Endothelial cell (in vitro differentiated cells): ENCODE measurements around the gene TNFRSF4. TPM values are rescaled to one million over a fixed set of nuclear protein-coding genes. Genes with fewer than 3 reads are reported as not detected.
A peak's percentile ranks its signal among the peaks of the same experiment; 100 is the strongest.

ENCODE experiments used
- DNase-seq: peaks from one replicate; pipeline ENCODE4 v3.0.0; 2021; ENCODE audit warnings: low spot score
- H3K27ac Mint-ChIP-seq: one replicate; pipeline ENCODE4 v1.8.0; 2021; ENCODE audit warnings: mixed read lengths, inconsistent platforms; ENCODE audit not compliant: unreplicated experiment
- H3K27me3 Mint-ChIP-seq: one replicate; pipeline ENCODE4 v1.8.0; 2021; ENCODE audit warnings: mild to moderate bottlenecking, moderate library complexity, mixed read lengths, inconsistent platforms; ENCODE audit not compliant: unreplicated experiment
- H3K36me3 Mint-ChIP-seq: one replicate; pipeline ENCODE4 v1.8.0; 2021; ENCODE audit warnings: mild to moderate bottlenecking, low read depth, mixed read lengths, inconsistent platforms; ENCODE audit not compliant: unreplicated experiment
- H3K4me1 Mint-ChIP-seq: one replicate; pipeline ENCODE4 v1.8.0; 2021; ENCODE audit warnings: mild to moderate bottlenecking, mixed read lengths, inconsistent platforms; ENCODE audit not compliant: unreplicated experiment
- H3K4me3 Mint-ChIP-seq: one replicate; pipeline ENCODE4 v1.8.0; 2021; ENCODE audit warnings: mild to moderate bottlenecking, mixed read lengths, inconsistent platforms; ENCODE audit not compliant: unreplicated experiment
- H3K9me3 Mint-ChIP-seq: one replicate; pipeline ENCODE4 v1.8.0; 2021; ENCODE audit warnings: mixed read lengths, inconsistent platforms; ENCODE audit not compliant: unreplicated experiment
- total RNA-seq: library from RNA; stranded (reverse); fragmentation: NEBNext Ultra II Directional; extraction: Animal tissue kit (Norgen Biotek cat#: 25700); gene quantifications from one replicate; pipeline ENCODE4 v1.2.1, GENCODE V29; 2021; ENCODE audit not compliant: unreplicated experiment
- TF ChIP-seq, protein P1 (sequence below): fragments of 200-600 bp; sonication (generic); IDR thresholded peaks from one replicate; pipeline ENCODE4 v1.5.0; 2021; ENCODE audit warnings: antibody characterized with exemption; ENCODE audit not compliant: unreplicated experiment

TNFRSF4 gene
- total RNA-seq, 1 donor from 2014 or later: 0.80 TPM

DNA sequence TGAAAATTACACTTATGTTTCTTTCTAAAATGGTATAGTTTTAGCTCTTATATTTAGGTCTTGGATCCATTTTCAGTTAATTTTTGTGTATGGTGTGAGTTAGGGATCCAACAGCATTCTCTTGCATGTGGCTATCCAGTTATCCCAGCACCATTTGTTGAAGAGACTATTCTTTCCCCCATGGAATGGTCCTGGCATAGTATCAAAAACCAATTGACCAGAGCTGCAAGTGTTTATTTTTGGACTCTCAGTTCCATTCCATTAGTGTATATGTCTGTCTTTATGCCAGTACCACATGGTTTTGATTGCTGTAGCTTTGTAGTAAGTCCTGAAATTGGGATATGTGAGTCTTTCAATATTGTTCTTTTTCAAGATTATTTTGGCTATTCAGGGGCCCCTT is 26.0 kb downstream of the TNFRSF4 start:
- TF ChIP-seq, protein P1, sequence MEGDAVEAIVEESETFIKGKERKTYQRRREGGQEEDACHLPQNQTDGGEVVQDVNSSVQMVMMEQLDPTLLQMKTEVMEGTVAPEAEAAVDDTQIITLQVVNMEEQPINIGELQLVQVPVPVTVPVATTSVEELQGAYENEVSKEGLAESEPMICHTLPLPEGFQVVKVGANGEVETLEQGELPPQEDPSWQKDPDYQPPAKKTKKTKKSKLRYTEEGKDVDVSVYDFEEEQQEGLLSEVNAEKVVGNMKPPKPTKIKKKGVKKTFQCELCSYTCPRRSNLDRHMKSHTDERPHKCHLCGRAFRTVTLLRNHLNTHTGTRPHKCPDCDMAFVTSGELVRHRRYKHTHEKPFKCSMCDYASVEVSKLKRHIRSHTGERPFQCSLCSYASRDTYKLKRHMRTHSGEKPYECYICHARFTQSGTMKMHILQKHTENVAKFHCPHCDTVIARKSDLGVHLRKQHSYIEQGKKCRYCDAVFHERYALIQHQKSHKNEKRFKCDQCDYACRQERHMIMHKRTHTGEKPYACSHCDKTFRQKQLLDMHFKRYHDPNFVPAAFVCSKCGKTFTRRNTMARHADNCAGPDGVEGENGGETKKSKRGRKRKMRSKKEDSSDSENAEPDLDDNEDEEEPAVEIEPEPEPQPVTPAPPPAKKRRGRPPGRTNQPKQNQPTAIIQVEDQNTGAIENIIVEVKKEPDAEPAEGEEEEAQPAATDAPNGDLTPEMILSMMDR: no peak
- H3K4me1 Mint-ChIP-seq: no peaks in the 10 kb centered on the region
- H3K4me3 Mint-ChIP-seq: no peak overlapping the region
- DNase-seq: no peak
- peaks cover 7% of the 10 kb centered on the region for H3K9me3 Mint-ChIP-seq
- H3K27ac Mint-ChIP-seq: no peak overlapping the region
- peaks cover 6% of the 10 kb centered on the region for H3K36me3 Mint-ChIP-seq
- peaks cover 4% of the 10 kb centered on the region for H3K27me3 Mint-ChIP-seq

DNA sequence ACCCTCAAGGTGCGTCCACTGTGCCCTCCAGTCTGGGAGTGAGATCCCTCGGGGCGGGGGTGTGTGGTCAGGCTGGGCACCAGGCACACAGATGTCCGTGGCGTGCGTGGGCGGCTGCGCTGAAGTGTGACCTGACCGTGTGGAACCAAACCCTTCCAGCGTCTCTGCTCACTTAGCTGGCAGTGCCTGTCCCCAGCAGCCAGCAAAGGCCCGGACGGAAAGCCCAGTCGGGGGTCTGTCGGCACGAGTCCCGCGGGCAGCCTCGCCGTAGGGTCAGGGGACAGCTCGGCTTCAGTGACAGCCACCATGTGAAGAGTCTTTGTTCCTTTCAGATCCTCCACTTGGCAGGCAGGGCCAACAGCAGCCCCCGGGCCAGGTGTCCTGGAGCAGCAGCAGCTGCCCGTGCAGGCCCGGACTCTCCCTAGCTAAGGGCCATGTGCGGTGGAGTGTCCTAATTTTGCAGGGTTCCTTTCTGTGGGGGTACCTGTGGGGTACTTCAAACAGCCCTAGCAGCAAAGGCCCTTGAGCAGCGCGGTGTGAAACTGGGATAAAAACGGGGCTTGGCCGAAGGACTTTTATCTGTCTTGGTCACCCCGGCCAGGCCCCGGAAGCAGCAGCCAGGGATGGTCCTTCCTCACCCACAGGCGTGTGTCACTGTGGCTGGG is 28.7 kb downstream of the TNFRSF4 start:
- Mint-ChIP-seq H3K4me3 (no peak overlapping the region), H3K27ac (no peak overlapping the region), H3K27me3 (peaks cover 6% of the 10 kb centered on the region), H3K36me3 (no peaks in the 10 kb centered on the region), H3K9me3 (no peaks in the 10 kb centered on the region), H3K4me1 (no peaks in the 10 kb centered on the region)
- TF ChIP-seq, protein P1: no peak
- DNase-seq: peak; percentile 3

DNA sequence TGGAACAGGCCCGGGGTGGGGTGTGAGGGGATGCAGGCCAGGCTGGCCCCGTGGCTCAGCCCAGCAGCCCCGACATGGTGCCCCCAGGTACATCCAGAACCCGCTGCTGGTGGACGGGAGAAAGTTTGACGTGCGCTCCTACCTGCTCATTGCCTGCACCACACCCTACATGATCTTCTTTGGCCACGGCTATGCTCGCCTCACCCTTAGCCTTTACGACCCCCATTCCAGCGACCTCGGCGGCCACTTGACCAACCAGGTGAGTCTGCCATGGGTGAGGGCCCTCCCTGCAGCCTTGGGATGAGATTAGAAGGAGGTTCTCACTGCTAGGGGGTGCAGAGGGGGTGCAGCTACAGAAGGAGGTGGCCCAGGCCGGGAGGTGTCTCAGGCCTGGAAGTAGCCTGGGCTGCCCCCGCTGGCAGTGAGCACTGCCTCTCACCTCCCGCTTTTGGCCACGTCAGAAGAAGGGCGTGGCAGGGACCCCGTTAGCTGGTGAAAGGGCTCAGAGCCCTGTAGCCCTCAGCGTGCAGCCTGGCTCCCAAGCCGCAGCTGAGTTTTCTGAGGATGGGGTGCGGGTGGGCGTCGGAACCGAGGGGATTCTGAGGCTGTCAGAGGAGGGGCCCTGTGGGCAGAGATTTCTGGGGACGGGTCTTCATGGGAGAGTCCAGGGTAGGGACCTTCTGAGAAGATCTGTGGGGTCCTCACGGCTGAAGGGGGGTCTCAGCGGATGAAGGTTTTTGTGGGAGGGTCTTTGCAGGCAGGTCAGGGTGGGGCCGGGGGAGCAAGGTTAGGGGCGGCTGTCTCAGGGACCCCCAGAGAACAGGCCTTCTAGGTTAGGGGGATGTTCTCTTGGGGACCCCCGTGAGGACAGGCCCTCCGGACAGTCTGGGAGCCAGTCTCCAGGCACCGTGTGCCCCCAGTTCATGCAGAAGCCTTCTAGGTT is 29.8 kb downstream of the TNFRSF4 start:
- DNase-seq: no peak
- Mint-ChIP-seq H3K27ac (no peak overlapping the region), H3K27me3 (peaks cover 6% of the 10 kb centered on the region), H3K4me1 (no peaks in the 10 kb centered on the region), H3K4me3 (no peak overlapping the region), H3K36me3 (no peaks in the 10 kb centered on the region), H3K9me3 (no peaks in the 10 kb centered on the region)
- TF ChIP-seq, protein P1: no peak

DNA sequence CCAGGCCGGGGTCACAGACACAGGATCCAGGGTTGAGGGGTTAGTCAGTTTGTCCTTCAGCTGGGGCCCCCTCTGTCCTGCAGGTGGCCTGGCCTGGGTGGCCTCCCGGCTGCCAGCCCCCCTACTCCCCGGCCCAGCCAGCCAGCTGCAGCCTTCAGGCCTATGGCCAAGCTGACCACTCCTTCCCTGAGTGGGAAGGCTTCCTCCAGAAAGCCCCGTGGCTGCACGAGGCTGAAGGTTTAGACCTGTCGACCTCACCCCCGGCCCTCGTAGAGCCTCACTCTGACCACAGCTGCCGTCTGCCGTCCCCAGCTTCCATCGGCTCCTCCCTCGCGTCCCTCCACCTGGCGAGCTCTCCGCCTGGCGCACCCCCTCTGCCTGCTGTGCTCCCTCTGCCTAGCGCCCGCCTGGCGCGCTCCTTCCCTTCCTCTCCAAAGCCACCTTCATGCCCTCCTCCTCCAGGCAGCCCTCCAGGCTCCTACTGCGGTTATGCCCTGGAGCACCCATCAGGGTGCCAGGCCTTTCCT is 30.7 kb downstream of the TNFRSF4 start:
- Mint-ChIP-seq H3K4me1 (no peaks in the 10 kb centered on the region), H3K27ac (no peak overlapping the region), H3K9me3 (no peaks in the 10 kb centered on the region), H3K27me3 (peaks cover 6% of the 10 kb centered on the region), H3K36me3 (no peaks in the 10 kb centered on the region), H3K4me3 (no peak overlapping the region)
- DNase-seq: peak; percentile 2
- TF ChIP-seq, protein P1: no peak
